ENCODE measurements around the gene GRIK4.

The GRIK4 gene

GRCh38 chr11:120747850-120748814, 236.6 kb downstream of the GRIK4 start:
- DNase-seq (ENCODE audit: low read depth) = no peak
- H3K4me3 ChIP-seq (ENCODE audit: low read depth, low read length) = no peak overlapping the region
- in situ Hi-C loops (cut with HindIII; ENCODE audit: low sequenced_read_pairs) = no loop called here
- TF ChIP-seq, protein P1, sequence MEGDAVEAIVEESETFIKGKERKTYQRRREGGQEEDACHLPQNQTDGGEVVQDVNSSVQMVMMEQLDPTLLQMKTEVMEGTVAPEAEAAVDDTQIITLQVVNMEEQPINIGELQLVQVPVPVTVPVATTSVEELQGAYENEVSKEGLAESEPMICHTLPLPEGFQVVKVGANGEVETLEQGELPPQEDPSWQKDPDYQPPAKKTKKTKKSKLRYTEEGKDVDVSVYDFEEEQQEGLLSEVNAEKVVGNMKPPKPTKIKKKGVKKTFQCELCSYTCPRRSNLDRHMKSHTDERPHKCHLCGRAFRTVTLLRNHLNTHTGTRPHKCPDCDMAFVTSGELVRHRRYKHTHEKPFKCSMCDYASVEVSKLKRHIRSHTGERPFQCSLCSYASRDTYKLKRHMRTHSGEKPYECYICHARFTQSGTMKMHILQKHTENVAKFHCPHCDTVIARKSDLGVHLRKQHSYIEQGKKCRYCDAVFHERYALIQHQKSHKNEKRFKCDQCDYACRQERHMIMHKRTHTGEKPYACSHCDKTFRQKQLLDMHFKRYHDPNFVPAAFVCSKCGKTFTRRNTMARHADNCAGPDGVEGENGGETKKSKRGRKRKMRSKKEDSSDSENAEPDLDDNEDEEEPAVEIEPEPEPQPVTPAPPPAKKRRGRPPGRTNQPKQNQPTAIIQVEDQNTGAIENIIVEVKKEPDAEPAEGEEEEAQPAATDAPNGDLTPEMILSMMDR (IDR thresholded peaks at IDR 0.05; ENCODE audit: low read depth, low read length, missing control alignments) = no peak

DNA sequence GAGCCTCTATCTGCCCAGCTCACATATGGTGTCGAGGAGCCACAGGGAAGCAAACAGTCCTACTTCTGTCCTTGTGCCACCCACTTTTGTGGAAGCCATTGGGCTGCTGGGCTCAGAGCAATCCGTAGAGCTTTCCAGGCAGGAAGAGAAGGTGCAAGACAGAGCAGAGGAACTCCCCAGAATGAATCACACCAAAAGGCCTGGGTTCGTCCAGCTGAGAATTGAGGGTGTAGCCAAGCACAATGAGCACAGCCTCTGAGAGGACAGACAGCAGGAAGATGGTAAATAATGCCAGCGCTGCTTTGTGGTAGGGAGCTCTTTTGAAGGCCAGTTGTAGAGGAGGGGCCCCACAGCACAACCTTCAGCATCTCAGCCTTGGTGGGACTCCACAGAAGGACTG, 237.8 kb downstream of the GRIK4 start:
- in situ Hi-C loops (cut with HindIII; ENCODE audit: low sequenced_read_pairs) = no loop called here
- no peak for DNase-seq (ENCODE audit: low read depth)
- TF ChIP-seq, protein P1 (IDR thresholded peaks at IDR 0.05; ENCODE audit: low read depth, low read length, missing control alignments) = no peak
- H3K4me3 ChIP-seq (ENCODE audit: low read depth, low read length) = no peak overlapping the region

DNA sequence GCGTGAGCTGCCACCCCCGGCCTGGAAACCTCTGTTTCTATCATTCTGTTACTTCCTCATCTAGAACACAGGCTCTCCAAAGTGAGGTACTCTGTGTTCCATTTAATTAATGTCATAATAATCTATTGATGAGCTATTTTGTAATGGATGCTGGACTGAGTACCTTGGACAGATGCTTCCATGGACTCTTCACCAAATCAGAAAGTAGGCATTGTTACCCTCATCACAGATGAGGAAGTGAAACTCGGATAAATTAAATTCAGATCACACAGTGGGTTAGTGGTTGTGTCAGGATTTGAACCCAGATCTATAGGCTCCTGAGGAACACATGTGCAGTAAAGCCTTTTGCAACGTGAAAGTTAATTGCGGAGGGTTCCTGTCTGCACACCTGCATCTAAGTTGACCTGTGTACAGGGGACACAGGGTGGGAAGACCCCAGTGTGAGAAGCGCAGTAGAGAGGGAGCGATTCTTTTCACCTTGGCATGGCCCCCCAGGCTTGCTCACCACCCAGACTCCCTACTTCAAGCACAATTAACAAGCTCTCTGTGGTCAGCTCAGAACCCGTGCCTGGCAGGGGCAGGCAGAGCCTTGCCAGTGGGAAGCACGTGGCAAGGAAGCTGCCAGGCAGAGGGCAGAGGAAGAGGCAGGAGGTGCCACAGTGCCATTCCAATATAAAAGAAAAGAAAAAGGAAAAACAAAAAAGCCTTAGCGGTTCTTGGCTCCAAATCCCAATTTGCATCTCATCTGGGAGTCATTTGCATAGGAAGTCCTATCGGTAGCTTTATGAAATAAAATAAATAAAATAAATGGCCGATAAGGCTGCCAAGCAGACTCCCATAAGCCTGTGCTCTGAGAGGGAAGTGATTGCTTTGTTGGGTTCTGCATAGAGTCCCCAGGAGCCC, 239.3 kb downstream of the GRIK4 start:
- DNase-seq (ENCODE audit: low read depth) = no peak
- in situ Hi-C loops (cut with HindIII; ENCODE audit: low sequenced_read_pairs) = loop anchor here (5.0 kb wide), 1 partner anchor 41 kb away; no protein-coding TSS in a partner anchor
- H3K4me3 ChIP-seq (ENCODE audit: low read depth, low read length) = no peak overlapping the region
- TF ChIP-seq, protein P1 (IDR thresholded peaks at IDR 0.05; ENCODE audit: low read depth, low read length, missing control alignments) = no peak

- no peak overlapping the region for H3K4me3 ChIP-seq (ENCODE audit: low read depth, low read length)
- DNase-seq (ENCODE audit: low read depth) = no peak
- in situ Hi-C loops (cut with HindIII; ENCODE audit: low sequenced_read_pairs) = loop anchor here (5.0 kb wide), 1 partner anchor 41 kb away; no protein-coding TSS in a partner anchor
- TF ChIP-seq, protein P1 (IDR thresholded peaks at IDR 0.05; ENCODE audit: low read depth, low read length, missing control alignments) = no peak
Observed at GRCh38 chr11:120751550-120751949, 240.0 kb downstream of the GRIK4 start.

DNA sequence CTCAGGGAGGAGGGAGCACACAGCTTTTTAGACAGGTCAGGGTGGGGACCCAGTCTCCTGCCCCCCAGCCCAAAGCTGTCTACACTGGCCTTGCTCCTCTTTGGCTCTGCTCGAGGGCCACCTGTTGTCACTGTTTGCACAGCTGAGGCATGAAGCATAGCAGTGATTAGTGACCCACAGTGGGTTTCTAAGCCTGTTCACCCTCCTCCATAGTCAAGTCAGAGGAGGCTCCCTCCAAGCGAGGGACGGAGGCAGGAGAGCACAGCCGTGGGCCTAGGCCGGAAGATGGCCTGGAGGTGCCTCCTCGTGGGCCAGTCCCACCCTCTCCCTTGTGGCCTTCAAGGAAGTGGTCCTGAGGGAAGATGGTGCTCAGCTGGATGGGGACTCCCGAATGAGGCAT, 241.1 kb downstream of the GRIK4 start:
- no peak for DNase-seq (ENCODE audit: low read depth)
- no peak overlapping the region for H3K4me3 ChIP-seq (ENCODE audit: low read depth, low read length)
- in situ Hi-C loops (cut with HindIII; ENCODE audit: low sequenced_read_pairs) = loop anchor here (5.0 kb wide), 1 partner anchor 40 kb away; no protein-coding TSS in a partner anchor
- TF ChIP-seq, protein P1 (IDR thresholded peaks at IDR 0.05; ENCODE audit: low read depth, low read length, missing control alignments) = no peak

DNA sequence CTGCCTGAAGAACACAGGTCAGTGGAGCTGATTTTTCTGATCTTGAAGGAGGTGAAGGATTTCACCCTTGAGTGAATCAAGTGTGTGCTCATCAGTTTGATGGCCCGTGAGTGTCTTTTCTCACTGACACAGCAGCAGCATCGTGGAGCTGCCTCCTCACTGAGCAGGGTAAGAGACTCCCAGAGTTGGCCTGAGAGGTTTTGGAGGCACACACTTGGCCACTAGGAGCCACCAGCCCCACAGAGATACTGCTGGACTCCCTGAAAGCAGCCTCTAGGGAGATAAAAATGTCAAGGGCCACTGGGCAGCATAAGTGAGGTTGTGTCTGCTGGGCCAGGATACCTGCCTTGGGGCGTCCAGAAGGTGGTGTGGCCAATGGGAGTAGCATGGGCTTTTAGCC, 245.4 kb downstream of the GRIK4 start:
- TF ChIP-seq, protein P1 (IDR thresholded peaks at IDR 0.05; ENCODE audit: low read depth, low read length, missing control alignments) = no peak
- H3K4me3 ChIP-seq (ENCODE audit: low read depth, low read length) = no peak overlapping the region
- in situ Hi-C loops (cut with HindIII; ENCODE audit: low sequenced_read_pairs) = no loop called here
- DNase-seq (ENCODE audit: low read depth) = no peak

All from astrocyte of the cerebellum (primary cell).